BLaER1 treated with 17β-estradiol and CSF1 and Interleukin-3, amounts not matched to agents 10 nM and 100 nM (cell line): Measurements from ENCODE around the gene TTC9.

Experiments
- H3K27ac ChIP-seq, 11 experiments: shearing (Covaris generic); formaldehyde crosslinking; 2 replicates each; pipeline ENCODE4 v1.8.1; 2022
- H3K27me3 ChIP-seq, 11 experiments: shearing (Covaris generic); formaldehyde crosslinking; 2 replicates each; pipeline ENCODE4 v1.8.1; 2022
- H3K36me3 ChIP-seq, 11 experiments: shearing (Covaris generic); formaldehyde crosslinking; 2 replicates each; pipeline ENCODE4 v1.8.1; 2022
- H3K4me1 ChIP-seq, 10 experiments: shearing (Covaris generic); formaldehyde crosslinking; 2 replicates each; pipeline ENCODE4 v1.8.1; 2022
- H3K4me2 ChIP-seq, 11 experiments: shearing (Covaris generic); formaldehyde crosslinking; 2 replicates each; pipeline ENCODE4 v1.8.1; 2022
- H3K4me3 ChIP-seq, 10 experiments: shearing (Covaris generic); formaldehyde crosslinking; 2 replicates each; pipeline ENCODE4 v1.8.1; 2022
- H3K9ac ChIP-seq, 11 experiments: shearing (Covaris generic); formaldehyde crosslinking; 2 replicates each; pipeline ENCODE4 v1.8.1; 2022
- H3K9me3 ChIP-seq, 11 experiments: shearing (Covaris generic); formaldehyde crosslinking; replicated peaks in 1 of 11; 2 replicates each; pipeline ENCODE4 v1.8.1; 2022
- H4K20me1 ChIP-seq, 11 experiments: shearing (Covaris generic); formaldehyde crosslinking; 2 replicates each; pipeline ENCODE4 v1.8.1; 2022
- Cebpa-rat ChIP-seq, 11 experiments: shearing (Covaris generic); IDR thresholded peaks; 2 replicates each; pipeline ENCODE4 v1.8.1; 2022

TTC9 gene

GRCh38 chr14:70652871-70653270 lies 11.2 kb downstream of the TTC9 start:
- no peak for TF ChIP-seq Cebpa-rat (IDR thresholded peaks at IDR 0.05)
- no peak overlapping the region for H3K4me3 ChIP-seq
- no peaks in the 10 kb centered on the region for H4K20me1 ChIP-seq
- H3K36me3 ChIP-seq: no peaks in the 10 kb centered on the region
- peaks cover 31 to 65% (median 49%) of the 10 kb centered on the region in 10 experiments for H3K4me1 ChIP-seq
- H3K9ac ChIP-seq: no peak overlapping the region
- H3K27me3 ChIP-seq: no peaks in the 10 kb centered on the region
- H3K4me2 ChIP-seq: peak overlapping the region in 8 of 11 experiments; percentile 76 to 94 (median 90); a peak in 9 of 22 replicates
- H3K9me3 ChIP-seq: 0 out of 22 replicates have a peak, but pooled peaks cover 0 to 4% (median 0%) of the 10 kb centered on the region in 11 experiments
- peak overlapping the region in 1 of 11 experiments; percentile 88; a peak in 2 of 22 replicates for H3K27ac ChIP-seq

GRCh38 chr14:70653662-70654061 lies 11.9 kb downstream of the TTC9 start:
- Histone ChIP-seq H3K4me1 (peaks cover 34 to 65% (median 56%) of the 10 kb centered on the region in 10 experiments), H3K9ac (peak overlapping the region in 1 of 11 experiments; percentile 8; a peak in 1 of 22 replicates), H3K9me3 (0 out of 22 replicates have a peak, but pooled peaks cover 0 to 4% (median 0%) of the 10 kb centered on the region in 11 experiments), H3K4me2 (peak overlapping the region; percentile 43 to 94 (median 89); a peak in 20 of 22 replicates), H3K4me3 (no peak overlapping the region), H3K27me3 (no peaks in the 10 kb centered on the region), H4K20me1 (no peaks in the 10 kb centered on the region), H3K36me3 (no peaks in the 10 kb centered on the region), H3K27ac (peak overlapping the region in 6 of 11 experiments; percentile 31 to 92 (median 88); a peak in 8 of 22 replicates)
- TF ChIP-seq Cebpa-rat (IDR thresholded peaks at IDR 0.05): no peak

GRCh38 chr14:70654632-70655031 lies 12.9 kb downstream of the TTC9 start:
- H3K27me3 ChIP-seq: no peaks in the 10 kb centered on the region
- H3K9me3 ChIP-seq: 0 out of 22 replicates have a peak, but pooled peaks cover 0 to 4% (median 0%) of the 10 kb centered on the region in 11 experiments
- TF ChIP-seq Cebpa-rat (IDR thresholded peaks at IDR 0.05): no peak
- no peaks in the 10 kb centered on the region for H4K20me1 ChIP-seq
- H3K9ac ChIP-seq: peak overlapping the region in 8 of 11 experiments; percentile 63 to 79 (median 72); a peak in 14 of 22 replicates
- H3K27ac ChIP-seq: peak overlapping the region in 10 of 11 experiments; percentile 51 to 92 (median 84); a peak in 20 of 22 replicates
- H3K4me2 ChIP-seq: peak overlapping the region; percentile 76 to 94 (median 89)
- peak overlapping the region in 4 of 10 experiments; percentile 41 to 47 (median 44); a peak in 4 of 20 replicates for H3K4me3 ChIP-seq
- peaks cover 43 to 72% (median 66%) of the 10 kb centered on the region in 10 experiments for H3K4me1 ChIP-seq
- H3K36me3 ChIP-seq: no peaks in the 10 kb centered on the region

DNA sequence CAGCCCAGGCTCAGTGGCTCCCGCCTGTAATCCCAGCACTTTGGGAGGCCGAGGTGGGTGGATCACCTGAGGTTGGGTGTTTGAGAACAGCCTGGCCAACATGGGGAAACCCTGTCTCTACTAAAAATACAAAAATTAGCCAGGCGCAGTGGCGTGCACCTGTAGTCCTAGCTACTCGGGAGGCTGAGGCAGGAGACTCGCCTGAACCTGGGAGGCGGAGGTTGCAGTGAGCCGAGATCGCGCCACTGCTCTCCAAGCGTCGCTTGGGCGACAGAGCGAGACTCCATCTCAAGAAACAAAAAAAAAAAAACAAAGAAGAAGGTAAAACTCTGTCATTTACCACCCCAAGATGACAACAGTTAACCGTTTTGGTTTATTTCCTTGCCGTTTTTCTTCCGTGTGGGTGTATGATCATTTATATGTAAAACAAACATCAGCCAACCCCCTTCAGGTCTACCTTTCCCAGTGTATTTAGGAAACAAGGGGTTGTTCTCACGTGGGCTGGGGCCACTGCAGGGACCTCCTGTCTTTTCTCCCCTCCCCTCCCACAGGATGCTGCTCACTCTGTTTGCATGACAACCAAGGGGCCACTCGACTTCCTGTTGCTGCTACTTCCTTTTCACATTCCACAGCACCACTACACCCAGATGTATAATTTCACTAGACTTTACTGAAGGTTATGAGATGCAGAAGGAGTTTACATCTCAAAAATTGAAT lies 13.6 kb downstream of the TTC9 start:
- Histone ChIP-seq H3K4me3 (peak overlapping the region; percentile 24 to 62 (median 44); a peak in 19 of 20 replicates), H3K9ac (peak overlapping the region; percentile 44 to 79 (median 65)), H3K27ac (peak overlapping the region; percentile 30 to 92 (median 82); a peak in 21 of 22 replicates), H3K4me2 (peak overlapping the region; percentile 76 to 94 (median 89)), H3K36me3 (no peaks in the 10 kb centered on the region), H4K20me1 (no peaks in the 10 kb centered on the region), H3K9me3 (0 out of 22 replicates have a peak, but pooled peaks cover 0 to 4% (median 0%) of the 10 kb centered on the region in 11 experiments), H3K4me1 (peaks cover 43 to 79% (median 72%) of the 10 kb centered on the region in 10 experiments), H3K27me3 (no peaks in the 10 kb centered on the region)
- TF ChIP-seq Cebpa-rat (IDR thresholded peaks at IDR 0.05): no peak

- H3K9ac ChIP-seq: no peak overlapping the region
- H3K27me3 ChIP-seq: no peaks in the 10 kb centered on the region
- no peak overlapping the region for H3K27ac ChIP-seq
- no peak overlapping the region for H3K4me3 ChIP-seq
- no peaks in the 10 kb centered on the region for H3K36me3 ChIP-seq
- peaks cover 52 to 100% (median 97%) of the 10 kb centered on the region in 10 experiments for H3K4me1 ChIP-seq
- TF ChIP-seq Cebpa-rat (IDR thresholded peaks at IDR 0.05): no peak
- no peaks in the 10 kb centered on the region for H4K20me1 ChIP-seq
- H3K4me2 ChIP-seq: peak overlapping the region; percentile 32 to 90 (median 47); a peak in 20 of 22 replicates
- H3K9me3 ChIP-seq: 0 out of 22 replicates have a peak, but pooled peaks cover 0 to 4% (median 0%) of the 10 kb centered on the region in 11 experiments
Measured at GRCh38 chr14:70658899-70659298, 17.2 kb downstream of the TTC9 start.

- peak overlapping the region in 4 of 11 experiments; percentile 22 to 62 (median 38); a peak in 6 of 22 replicates for H3K27ac ChIP-seq
- no peaks in the 10 kb centered on the region for H3K36me3 ChIP-seq
- H3K4me3 ChIP-seq: no peak overlapping the region
- no peaks in the 10 kb centered on the region for H3K27me3 ChIP-seq
- peak overlapping the region; percentile 12 to 90 (median 50); a peak in 20 of 22 replicates for H3K4me2 ChIP-seq
- peak in 4 of 11 experiments; percentile 34 to 77 (median 50); a peak in 3 of 22 replicates for TF ChIP-seq Cebpa-rat (IDR thresholded peaks at IDR 0.05)
- H4K20me1 ChIP-seq: no peaks in the 10 kb centered on the region
- 0 out of 22 replicates have a peak, but pooled peaks cover 0 to 4% (median 0%) of the 10 kb centered on the region in 11 experiments for H3K9me3 ChIP-seq
- peak overlapping the region in 1 of 11 experiments; percentile 30; a peak in 1 of 22 replicates for H3K9ac ChIP-seq
- peaks cover 43 to 100% (median 97%) of the 10 kb centered on the region in 10 experiments for H3K4me1 ChIP-seq
Measured at GRCh38 chr14:70660967-70661893, 19.5 kb downstream of the TTC9 start.

GRCh38 chr14:70662080-70662479 lies 20.4 kb downstream of the TTC9 start:
- Histone ChIP-seq H3K27ac (peak overlapping the region in 3 of 11 experiments; percentile 35 to 62 (median 42); a peak in 4 of 22 replicates), H3K9me3 (0 out of 22 replicates have a peak, but pooled peaks cover 0 to under 1% (median 0%) of the 10 kb centered on the region in 11 experiments), H3K9ac (no peak overlapping the region), H3K4me1 (peaks cover 40 to 100% (median 97%) of the 10 kb centered on the region in 10 experiments), H4K20me1 (no peaks in the 10 kb centered on the region), H3K4me3 (no peak overlapping the region), H3K36me3 (no peaks in the 10 kb centered on the region), H3K27me3 (no peaks in the 10 kb centered on the region), H3K4me2 (peak overlapping the region in 8 of 11 experiments; percentile 37 to 90 (median 62); a peak in 16 of 22 replicates)
- no peak for TF ChIP-seq Cebpa-rat (IDR thresholded peaks at IDR 0.05)

DNA sequence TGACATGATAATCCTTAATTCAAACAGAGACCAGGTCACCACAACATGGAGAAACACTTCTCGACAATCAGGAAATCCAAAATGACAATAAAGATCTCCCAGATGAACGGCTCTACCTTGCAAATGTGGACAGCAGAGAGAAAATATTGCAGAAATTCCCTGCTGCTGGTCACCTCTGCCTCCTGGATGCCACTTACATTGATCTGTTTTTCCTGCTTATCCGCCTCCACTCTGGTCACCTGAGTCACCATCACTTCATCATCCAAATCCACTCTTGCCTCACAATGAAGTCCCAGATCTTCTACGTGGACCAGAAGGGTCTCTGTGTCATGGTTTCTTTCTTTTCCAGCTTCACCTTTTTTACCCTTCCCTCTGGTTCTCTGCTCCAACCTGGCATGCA lies 21.1 kb downstream of the TTC9 start:
- peak overlapping the region in 8 of 11 experiments; percentile 37 to 90 (median 68); a peak in 15 of 22 replicates for H3K4me2 ChIP-seq
- no peak overlapping the region for H3K4me3 ChIP-seq
- no peak for TF ChIP-seq Cebpa-rat (IDR thresholded peaks at IDR 0.05)
- peaks cover 0 to 6% (median 0%) of the 10 kb centered on the region in 11 experiments; a peak in 3 of 22 replicates for H3K9me3 ChIP-seq
- no peaks in the 10 kb centered on the region for H3K27me3 ChIP-seq
- no peak overlapping the region for H3K9ac ChIP-seq
- H3K27ac ChIP-seq: peak overlapping the region in 2 of 11 experiments; percentile 34 to 39; a peak in 4 of 22 replicates
- no peaks in the 10 kb centered on the region for H3K36me3 ChIP-seq
- peaks cover 40 to 100% (median 97%) of the 10 kb centered on the region in 10 experiments for H3K4me1 ChIP-seq
- no peaks in the 10 kb centered on the region for H4K20me1 ChIP-seq
